Measurements from ENCODE around the gene JAK1.

DNA sequence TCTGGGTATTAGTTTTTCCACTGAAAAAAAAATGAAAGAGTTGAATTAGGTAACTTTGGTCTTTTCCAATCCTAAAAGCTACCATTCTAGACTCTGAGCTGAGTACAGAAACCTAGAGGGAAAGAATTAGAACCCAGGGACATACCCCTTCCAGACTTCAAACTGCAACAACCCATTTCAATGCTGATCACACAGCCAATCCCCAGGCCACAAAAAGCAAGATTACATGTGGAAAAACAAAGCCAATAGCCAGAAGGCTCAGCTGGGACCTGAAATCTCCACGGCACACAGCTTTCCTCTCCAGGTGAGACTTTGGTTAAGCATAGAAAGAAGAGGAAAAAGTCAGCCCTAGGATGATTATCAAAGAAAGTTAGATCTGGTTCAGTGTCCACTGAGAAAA is 88.8 kb downstream of the JAK1 start:
- TF ChIP-seq CTCF (IDR thresholded peaks at IDR 0.05; ENCODE audit: low read length) (no peak), EZH2 (optimal IDR thresholded peaks at IDR 0.05; ENCODE audit: low read depth, low read length) (no peak)

All from MM.1S (cell line).